ENCODE data around the gene KRT36. TPM values are rescaled to one million over a fixed set of nuclear protein-coding genes. Genes with fewer than 3 reads are reported as not detected.

Gene KRT36
- polyA plus RNA-seq (2013, experiment 1 of 2; ENCODE audit: insufficient read length), result not detected
- not detected for polyA plus RNA-seq (2013, experiment 2 of 2; ENCODE audit: insufficient read length)

DNA sequence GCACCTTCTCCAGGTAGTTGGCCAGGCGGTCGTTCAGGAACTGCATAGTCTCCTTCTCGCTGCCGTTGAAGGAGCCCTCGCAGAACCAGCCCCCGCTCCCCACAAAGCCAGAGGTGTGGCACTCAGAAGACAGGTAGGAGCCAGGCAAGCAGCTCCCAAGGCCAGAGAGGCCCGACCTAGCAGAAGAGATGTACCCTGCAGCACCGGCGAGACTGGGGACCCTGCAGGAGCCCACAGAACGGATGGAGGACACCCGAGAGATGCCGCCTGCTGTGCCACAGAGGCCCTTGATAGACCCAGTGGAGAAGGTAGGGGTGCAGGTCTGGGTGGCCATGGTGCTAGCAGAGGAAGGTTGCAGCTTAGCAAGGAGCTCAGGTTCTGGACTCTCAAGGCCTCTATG is at the start of gene KRT36:
Gene KRT36, minus strand, starts transcription at position 380 of the 400 bp plus-strand sequence. Its CDS starts 46 bp downstream, at position 334.
- DNase-seq, result no peak

DNA sequence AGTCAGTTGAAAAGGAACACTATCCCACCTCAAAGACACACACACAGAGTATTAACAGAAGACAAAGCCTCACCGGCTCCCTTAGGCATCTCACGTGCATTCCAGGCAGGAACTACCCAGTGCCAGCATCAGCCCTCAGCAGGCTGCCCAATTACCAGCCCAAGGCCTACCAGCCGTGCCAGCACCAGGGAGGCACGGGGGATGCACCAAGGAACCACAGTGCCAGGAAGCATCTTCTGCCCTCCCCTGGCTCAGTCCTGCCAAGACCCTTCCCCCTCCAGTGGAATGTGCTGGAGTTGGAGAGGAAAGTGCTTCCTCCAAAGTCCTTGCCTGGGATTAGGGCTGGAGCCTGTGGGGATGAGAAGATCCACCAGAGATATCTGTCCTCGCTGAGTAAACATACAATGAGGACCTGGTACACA is 49.4 kb upstream of the KRT36 start:
- peak; percentile 55 for DNase-seq

DNA sequence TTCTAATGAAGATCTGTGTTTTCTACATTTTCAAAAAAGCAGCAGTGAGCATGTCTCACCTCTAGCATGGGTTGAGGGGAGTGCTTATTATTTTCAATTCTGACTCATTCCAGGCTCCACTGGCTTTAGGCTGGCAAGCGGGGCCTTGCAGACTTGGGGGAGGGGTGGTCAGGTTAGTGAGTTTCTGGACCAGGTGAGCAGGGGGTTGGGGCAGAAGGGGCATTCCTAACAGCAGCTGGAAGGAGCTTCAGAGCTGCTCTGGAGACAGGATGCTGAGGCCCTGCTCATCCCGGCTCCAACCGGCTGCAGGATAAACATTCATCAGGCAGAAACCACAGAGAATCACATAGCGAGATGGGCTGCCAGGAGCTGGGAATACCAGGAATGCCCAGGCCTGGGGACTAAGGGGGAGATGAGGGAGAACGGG is 48.9 kb upstream of the KRT36 start:
- peak; percentile 80 for DNase-seq

GRCh38 chr17:41537990-41538389 is 48.3 kb upstream of the KRT36 start:
- peak; percentile 54 for DNase-seq

DNA sequence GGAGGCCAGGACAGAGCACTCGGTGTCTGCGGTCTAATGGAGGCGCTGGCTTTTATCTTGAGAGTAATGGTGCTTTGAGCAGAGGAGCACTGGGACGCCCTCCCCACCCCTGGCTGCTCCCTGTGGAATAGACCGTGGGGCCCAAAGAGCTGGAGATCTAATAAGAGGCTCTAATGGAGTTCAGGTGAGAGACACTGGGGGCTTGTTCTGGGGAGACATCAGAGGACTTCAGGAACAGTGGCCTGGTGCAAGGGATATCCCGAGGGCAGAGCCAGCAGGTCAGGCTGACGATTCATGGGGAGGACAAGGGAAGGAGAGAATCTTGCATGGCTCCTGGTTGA is 47.9 kb upstream of the KRT36 start:
- no peak for DNase-seq

DNA sequence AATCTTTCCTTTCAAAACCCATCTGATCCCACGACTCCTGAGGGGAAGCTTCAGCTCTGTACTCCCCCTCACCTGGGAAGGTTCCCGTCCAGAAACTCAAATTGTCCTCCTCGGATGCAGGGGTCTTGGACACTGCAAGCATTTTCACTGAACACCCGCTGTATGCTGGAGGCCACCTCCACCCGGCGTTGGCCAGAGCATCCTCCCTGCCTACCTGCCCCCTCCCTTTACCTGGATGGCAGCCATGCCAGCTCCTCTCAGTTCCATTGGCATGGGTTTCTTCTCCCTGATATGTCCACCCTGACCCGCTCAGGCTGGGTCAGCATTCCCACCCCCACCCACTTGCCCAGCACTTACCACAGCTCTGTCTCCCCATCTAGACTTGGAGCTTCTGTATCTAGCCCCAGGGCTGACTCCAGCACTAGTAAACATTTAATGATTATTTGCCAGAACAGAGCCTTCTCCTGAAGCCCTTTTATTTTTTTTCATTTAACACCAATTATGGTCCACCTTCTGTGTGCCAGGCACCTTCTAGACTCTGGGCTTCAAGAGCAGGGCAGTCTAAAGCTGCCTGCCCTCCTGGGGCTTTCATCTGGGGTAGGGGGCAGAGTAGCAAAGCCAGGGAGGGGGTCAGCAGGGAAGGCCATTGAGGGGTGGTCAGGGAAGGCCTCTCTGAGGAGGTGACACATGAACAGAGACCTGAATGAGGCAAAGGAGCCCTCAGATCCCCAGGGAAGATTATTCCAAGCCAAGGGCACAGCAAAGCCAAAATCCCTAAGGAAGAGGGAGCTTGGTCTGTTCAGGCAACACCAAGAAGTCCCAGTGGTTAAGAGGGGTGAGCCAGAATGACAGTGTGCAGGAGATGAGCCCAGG is 47.3 kb upstream of the KRT36 start:
- no peak for DNase-seq

DNA sequence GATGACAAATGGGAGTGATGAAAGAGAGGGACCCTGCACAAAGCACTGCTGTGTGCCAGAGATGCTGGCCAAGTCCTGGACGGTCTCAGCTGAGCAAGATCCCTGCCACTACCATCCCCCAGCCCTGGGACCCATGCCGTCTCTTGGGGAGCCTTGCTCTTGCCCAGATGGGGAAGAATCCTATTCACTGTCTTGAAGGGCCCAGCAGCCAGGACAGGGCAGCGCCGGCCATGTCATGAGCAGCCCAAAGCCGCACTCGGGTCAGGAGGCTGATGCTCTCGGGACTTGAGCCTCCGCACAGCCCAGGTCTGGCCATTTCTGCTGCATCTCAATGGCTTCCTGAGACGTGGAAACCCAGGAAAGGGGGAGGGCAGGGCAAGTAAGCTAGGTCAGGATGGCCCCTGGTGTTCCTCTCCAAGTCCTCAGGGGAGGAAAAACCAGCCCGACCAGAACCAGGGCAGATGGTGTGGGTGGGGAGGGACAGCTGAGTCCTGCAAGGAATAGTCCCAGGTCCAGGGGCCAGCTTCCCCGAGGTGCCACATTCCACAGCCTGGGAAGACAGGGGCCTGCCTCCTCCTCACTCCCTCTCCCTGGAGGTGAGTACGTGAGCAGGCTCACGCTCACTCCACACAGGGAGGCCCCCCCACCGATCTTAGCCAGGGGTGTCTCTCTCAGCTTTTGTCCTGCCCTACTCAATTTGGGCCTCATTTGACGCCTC is 46.2 kb upstream of the KRT36 start:
- DNase-seq, result peak; percentile 50

GRCh38 chr17:41534899-41535546 is 45.3 kb upstream of the KRT36 start:
- no peak for DNase-seq

GRCh38 chr17:41533613-41534012 is 43.9 kb upstream of the KRT36 start:
- DNase-seq, result no peak

GRCh38 chr17:41532947-41533570 is 43.3 kb upstream of the KRT36 start:
- no peak for DNase-seq

DNA sequence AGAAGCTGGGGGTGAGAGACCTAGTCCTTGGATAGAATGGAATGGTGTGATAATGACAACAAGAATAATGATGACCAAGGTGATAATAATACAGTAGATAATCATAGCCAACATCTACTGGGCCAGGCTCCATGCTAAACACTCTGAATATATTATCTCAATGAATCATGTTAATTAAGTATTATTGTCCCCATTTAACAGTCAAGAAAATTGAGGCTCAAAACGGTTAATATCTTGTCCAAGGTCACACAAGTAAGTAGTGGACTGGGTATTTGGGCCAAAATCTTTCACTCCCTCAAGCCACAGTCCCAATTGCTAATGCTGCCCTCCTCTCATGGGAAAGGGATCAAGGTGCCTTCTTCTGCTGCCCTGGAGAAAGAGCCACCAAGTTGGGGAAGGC is 42.3 kb upstream of the KRT36 start:
- DNase-seq, result no peak

DNA sequence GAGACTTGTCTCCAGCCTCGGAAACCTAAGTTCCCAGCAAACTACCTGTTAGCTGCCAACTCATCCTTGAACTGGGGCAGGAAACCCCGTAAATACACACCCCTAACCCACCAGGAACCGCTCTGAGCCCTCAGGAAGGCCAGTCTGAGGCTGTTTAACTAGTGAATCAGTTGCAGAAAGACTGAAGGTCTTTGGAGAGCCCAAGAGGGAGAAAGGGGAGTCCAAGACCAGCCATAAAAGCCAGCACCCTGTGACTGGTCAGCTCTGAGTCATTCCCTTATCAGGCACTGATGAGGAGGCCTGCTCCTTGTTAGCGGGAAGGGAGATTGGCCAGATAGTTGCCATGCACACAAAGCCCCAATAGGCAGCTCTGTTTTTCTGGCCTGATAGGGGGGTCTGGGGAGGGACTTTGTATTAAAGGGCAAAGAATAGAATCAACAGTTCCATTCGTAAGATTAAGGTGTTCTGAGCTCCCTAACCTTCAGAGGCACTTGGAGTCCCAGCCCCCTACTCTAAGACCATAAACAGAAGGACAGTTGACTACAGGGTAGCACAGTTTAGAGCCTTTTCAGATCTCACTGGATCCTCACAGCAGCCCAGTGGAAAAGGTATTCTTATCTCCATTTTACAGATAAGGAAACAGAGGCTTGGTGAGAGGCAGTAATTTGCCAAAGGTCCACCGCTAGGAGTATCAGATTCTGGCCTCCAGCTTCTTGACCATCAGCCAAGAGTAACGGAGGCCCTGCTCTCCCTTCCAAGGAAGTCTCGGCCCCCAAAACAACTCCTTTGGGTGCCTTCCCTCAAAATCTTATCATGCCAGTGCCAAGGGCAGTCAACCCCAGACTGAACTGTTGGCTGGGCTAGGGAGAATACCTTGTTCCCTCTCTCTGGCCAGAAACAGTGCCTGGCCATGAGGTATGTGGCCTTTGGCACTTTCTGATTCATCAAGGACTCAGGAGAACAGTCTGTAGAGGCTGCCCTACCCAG is 40.6 kb upstream of the KRT36 start:
- peak; percentile 62 for DNase-seq

GRCh38 chr17:41529491-41529915 is 39.8 kb upstream of the KRT36 start:
- DNase-seq, result no peak

- no peak for DNase-seq
Observed at GRCh38 chr17:41528959-41529353, 39.2 kb upstream of the KRT36 start.

DNA sequence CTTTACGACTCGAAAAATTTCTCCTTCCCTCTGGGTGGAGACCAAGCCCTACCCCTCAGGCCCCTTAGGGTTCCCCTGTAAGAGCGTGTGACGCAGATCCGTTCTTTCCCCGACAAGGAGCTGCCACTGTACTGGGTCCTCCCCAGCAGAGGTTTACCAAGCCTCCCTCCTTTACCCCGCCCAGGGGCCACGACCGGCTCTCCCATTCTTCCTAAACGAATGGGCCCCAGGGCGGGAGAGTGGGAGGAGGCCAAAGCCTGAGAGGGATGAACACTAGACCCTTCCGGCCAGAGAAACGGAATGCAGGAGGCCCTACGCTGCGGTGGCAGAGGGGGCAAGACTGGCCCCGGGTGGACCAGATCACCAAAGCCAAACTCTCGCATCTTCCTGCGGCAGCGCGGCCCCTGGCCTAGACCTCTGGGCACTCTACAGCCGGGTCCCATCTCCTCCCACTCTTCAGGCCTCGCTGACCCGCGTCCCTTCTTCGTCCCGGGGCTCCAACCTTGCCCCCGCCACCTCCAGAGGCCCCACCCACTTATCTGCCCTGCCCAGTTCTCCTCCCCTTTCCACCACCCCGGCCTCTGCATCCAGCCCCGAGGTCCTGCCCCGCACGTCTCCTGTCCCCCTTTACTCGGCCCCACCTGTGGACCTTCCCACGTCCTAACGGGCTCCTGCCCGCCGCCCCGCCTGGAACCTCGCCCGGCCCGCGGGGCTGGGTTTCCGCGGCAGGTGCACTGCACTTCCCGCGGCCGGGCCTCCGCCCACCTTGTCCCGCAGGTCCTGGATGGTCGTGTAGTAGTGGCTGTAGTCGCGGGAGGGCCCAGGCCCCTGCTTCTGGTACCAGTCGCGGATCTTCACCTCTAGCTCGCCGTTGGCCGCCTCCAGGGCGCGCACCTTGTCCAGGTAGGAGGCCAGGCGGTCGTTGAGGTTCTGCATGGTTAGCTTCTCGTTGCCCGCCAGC is 37.6 kb upstream of the KRT36 start:
- no peak for DNase-seq

DNA sequence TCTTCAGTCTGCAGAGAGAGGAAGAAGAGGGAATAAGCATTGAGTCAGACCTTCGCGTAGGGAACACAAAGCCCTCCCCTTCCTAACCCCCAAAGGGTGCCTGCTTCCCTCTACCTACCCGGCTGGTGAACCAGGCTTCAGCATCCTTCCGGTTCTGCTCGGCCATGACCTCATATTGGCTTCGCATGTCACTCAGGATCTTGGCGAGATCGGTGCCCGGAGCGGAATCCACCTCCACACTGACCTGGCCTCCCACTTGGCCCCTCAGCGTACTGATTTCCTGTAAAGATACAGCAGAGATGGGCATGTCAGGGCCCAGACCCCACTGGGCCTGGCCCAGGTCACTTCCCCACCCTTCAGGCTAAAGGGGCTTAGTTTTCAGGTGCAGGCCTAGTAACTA is 34.6 kb upstream of the KRT36 start:
- DNase-seq, result no peak

DNA sequence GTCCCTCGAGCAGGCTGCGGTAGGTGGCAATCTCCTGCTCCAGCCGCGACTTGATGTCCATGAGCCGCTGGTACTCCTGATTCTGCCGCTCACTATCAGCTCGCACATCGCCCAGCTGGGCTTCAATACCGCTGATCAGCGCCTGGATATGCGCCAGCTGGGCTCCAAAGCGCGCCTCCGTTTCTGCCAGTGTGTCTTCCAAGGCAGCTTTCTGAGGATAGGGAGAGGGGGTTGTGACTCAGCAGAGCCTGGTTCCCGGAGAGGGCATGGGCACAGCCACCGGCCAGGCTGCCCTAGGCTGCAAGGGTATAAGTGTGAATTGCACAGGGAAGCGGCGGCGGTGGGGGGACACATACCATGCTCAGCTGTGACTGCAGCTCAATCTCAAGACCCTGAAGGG is 34.1 kb upstream of the KRT36 start:
- DNase-seq, result no peak

DNA sequence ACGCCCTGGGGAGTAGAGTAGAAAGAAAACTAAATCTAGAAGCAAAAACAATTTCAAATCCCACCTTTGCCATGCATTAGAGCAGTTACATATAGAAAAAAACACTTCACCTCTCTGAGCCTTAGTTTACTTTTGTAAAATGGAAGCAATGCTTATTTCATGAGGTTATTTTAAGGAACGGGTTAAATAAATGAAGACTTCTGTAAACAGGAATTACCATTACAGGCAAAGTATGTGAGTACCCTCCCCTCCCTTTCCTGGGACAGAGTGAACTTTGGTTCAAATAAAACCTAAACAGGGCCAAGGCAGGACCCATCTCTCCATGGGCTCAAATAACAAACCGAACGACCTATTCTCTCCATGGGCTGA is 33.5 kb upstream of the KRT36 start:
- DNase-seq, result no peak

DNA sequence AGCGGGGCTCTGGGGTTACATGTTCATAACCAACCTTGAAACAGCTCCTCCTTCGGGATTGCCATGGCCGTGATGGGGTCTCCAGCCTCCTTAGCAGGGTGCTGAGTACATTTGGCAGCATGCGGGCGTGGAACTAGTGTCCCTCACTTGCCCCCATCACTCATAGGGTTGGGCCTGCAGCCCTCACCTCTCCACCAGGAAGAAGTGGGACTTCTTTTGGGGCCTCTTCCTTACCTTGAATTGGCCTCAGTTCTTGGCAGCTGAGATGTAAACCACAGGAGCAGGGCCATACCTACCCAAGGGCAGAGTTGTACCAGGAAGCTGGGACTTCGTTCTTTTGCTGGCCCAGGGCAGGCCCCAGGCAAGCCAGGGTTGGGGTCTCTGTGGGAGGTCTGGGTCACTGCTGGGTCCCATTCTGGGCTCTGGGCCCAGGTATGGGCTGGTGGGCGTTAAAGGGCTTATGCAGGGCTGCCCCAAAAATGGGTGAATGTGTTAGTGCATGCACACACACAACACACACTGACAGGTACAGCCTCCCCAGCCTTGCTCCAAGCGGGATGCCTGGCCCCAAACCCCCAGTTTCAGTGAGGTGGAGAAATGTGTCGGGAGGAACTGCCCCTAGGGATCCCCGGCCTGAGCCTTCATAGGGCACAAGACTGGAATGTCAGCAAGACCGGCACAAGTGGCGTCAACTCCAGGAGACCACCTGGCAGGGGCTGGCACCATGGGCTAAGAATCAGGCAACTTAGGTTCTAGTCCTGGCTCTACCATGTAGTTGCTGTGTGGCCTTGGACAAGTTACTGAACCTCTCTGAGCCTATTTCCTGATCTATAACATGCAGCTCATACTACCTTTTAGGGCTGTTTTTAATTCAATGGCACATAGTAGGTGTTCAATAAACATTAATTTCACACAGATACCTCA is 32.9 kb upstream of the KRT36 start:
- DNase-seq, result no peak

Measured in fibroblast of skin of scalp (primary cell).